ENCODE data around the gene SEMA4G. TPM values are rescaled to one million over a fixed set of nuclear protein-coding genes. Genes with fewer than 3 reads are reported as not detected.
A peak's percentile ranks its signal among the peaks of the same experiment; 100 is the strongest.

SEMA4G gene
- total RNA-seq, 4 donors from 2014 or later = 0.44 to 4.1 (median 1.3) TPM

GRCh38 chr10:101011517-101012423, 42.5 kb downstream of the SEMA4G start:
- peaks cover 0 to 7% (median 4%) of the 10 kb centered on the region in 3 donors for H3K36me3 ChIP-seq

GRCh38 chr10:101012525-101013364, 43.4 kb downstream of the SEMA4G start:
- intact Hi-C loops (cut with DNase I) = no loop called here
- Histone ChIP-seq H3K4me3 (no peak overlapping the region), H3K27ac (peak overlapping the region in 3 of 4 donors; percentile 6 to 64 (median 44)), H3K27me3 (peaks cover 0 to 19% (median 0%) of the 10 kb centered on the region in 4 donors), H3K4me1 (peaks cover 8 to 44% (median 14%) of the 10 kb centered on the region in 3 donors), H3K9me3 (no peaks in the 10 kb centered on the region), H3K36me3 (no peaks in the 10 kb centered on the region)
- WGBS, 2 donors = 8 to 22% methylated on average over 11 to 14 of the region's 14 CpGs
- TF ChIP-seq POLR2A (IDR thresholded peaks at IDR 0.05) = no peak
- TF ChIP-seq CTCF (IDR thresholded peaks at IDR 0.05) = peak; percentile 73 to 92 (median 88)
- no peak for DNase-seq

More at GRCh38 chr10:101011517-101012423, 42.5 kb downstream of the SEMA4G start:
- no peak for DNase-seq
- Histone ChIP-seq H3K27ac (peak overlapping the region in 2 of 4 donors; percentile 6 to 64), H3K27me3 (peaks cover 0 to 12% (median 0%) of the 10 kb centered on the region in 4 donors), H3K9me3 (no peaks in the 10 kb centered on the region), H3K4me3 (no peak overlapping the region), H3K4me1 (peaks cover 8 to 53% (median 14%) of the 10 kb centered on the region in 3 donors)
- intact Hi-C loops (cut with DNase I) = no loop called here
- 66 to 75% methylated on average over 2 to 8 of the region's 22 CpGs for WGBS, 2 donors
- TF ChIP-seq POLR2A (IDR thresholded peaks at IDR 0.05) = no peak
- TF ChIP-seq CTCF (IDR thresholded peaks at IDR 0.05) = peak in 1 of 6 experiments; percentile 9

GRCh38 chr10:101013365-101013825, 44.1 kb downstream of the SEMA4G start:
- peaks cover 8 to 38% (median 14%) of the 10 kb centered on the region in 3 donors for H3K4me1 ChIP-seq
- H3K27me3 ChIP-seq = peaks cover 0 to 26% (median 0%) of the 10 kb centered on the region in 4 donors
- intact Hi-C loops (cut with DNase I) = no loop called here
- no peak overlapping the region for H3K4me3 ChIP-seq
- no peak for DNase-seq
- no peak for TF ChIP-seq POLR2A (IDR thresholded peaks at IDR 0.05)
- TF ChIP-seq CTCF (IDR thresholded peaks at IDR 0.05) = no peak
- no peaks in the 10 kb centered on the region for H3K9me3 ChIP-seq
- H3K27ac ChIP-seq = peak overlapping the region in 3 of 4 donors; percentile 6 to 64 (median 17)
- WGBS, 2 donors = 28 to 34% methylated on average over 9 of the region's 9 CpGs
- no peaks in the 10 kb centered on the region for H3K36me3 ChIP-seq

GRCh38 chr10:101014230-101014884, 45.1 kb downstream of the SEMA4G start:
- H3K4me3 ChIP-seq = no peak overlapping the region
- no peaks in the 10 kb centered on the region for H3K36me3 ChIP-seq
- WGBS, 2 donors = 10 to 13% methylated on average over 8 to 9 of the region's 11 CpGs
- peaks cover 15 to 38% (median 22%) of the 10 kb centered on the region in 3 donors for H3K4me1 ChIP-seq
- DNase-seq = no peak
- H3K27me3 ChIP-seq = peaks cover 0 to 35% (median 0%) of the 10 kb centered on the region in 4 donors
- H3K27ac ChIP-seq = no peak overlapping the region
- intact Hi-C loops (cut with DNase I) = no loop called here
- TF ChIP-seq POLR2A (IDR thresholded peaks at IDR 0.05) (no peak), CTCF (IDR thresholded peaks at IDR 0.05) (peak; percentile 79 to 94 (median 92))
- H3K9me3 ChIP-seq = no peaks in the 10 kb centered on the region

All from esophagus squamous epithelium (tissue), 5 donors.